DOHH2 (cell line): Measurements from ENCODE around the gene KIAA1614.
A peak's percentile ranks its signal among the peaks of the same experiment; 100 is the strongest.

Source experiments
- H3F3A ChIP-seq: fragments of 200-600 bp; sonication (generic), shearing (Covaris generic); 2 replicates; pipeline ENCODE4 v1.6.0; 2016; ENCODE audit warnings: antibody characterized with exemption, mild to moderate bottlenecking; ENCODE audit not compliant: control insufficient read depth, insufficient read depth
- H3K27ac ChIP-seq: fragments of 200-600 bp; sonication (generic); 2 replicates; pipeline ENCODE4 v1.5.1; 2014; ENCODE audit warnings: low read depth, mild to moderate bottlenecking, low read length, moderate library complexity
- H3K27me3 ChIP-seq: fragments of 200-600 bp; sonication (generic); 2 replicates; pipeline ENCODE4 v1.6.1; 2014; ENCODE audit warnings: mild to moderate bottlenecking, low read length, mixed read lengths; ENCODE audit not compliant: control insufficient read depth
- H3K36me3 ChIP-seq: fragments of 200-600 bp; sonication (generic); 2 replicates; pipeline ENCODE4 v1.6.1; 2014; ENCODE audit warnings: mild to moderate bottlenecking, low read length, moderate library complexity, mixed read lengths; ENCODE audit not compliant: control insufficient read depth
- H3K4me1 ChIP-seq: fragments of 200-600 bp; sonication (generic); 2 replicates; pipeline ENCODE4 v1.6.1; 2014; ENCODE audit warnings: mild to moderate bottlenecking, low read length, mixed read lengths; ENCODE audit not compliant: control insufficient read depth
- H3K4me2 ChIP-seq: fragments of 200-600 bp; sonication (generic); 2 replicates; pipeline ENCODE4 v1.6.0; 2014; ENCODE audit warnings: mild to moderate bottlenecking, low read length, moderate library complexity
- H3K4me3 ChIP-seq: fragments of 200-600 bp; sonication (generic); 2 replicates; pipeline ENCODE4 v1.5.1; 2014; ENCODE audit warnings: mild to moderate bottlenecking, low read length, mixed read lengths
- H3K79me2 ChIP-seq: fragments of 200-600 bp; sonication (generic); 2 replicates; pipeline ENCODE4 v1.6.1; 2014; ENCODE audit warnings: mild to moderate bottlenecking, low read length, mixed read lengths; ENCODE audit not compliant: control insufficient read depth
- H3K9me2 ChIP-seq: fragments of 200-600 bp; sonication (generic); replicated peaks from 2 replicates; pipeline ENCODE4 v1.6.1; 2014; ENCODE audit warnings: mild to moderate bottlenecking, low read length, mixed read lengths; ENCODE audit not compliant: control insufficient read depth
- H3K9me3 ChIP-seq: fragments of 200-600 bp; sonication (generic); 2 replicates; pipeline ENCODE4 v1.6.1; 2014; ENCODE audit warnings: antibody characterized with exemption, low read length, mixed read lengths; ENCODE audit not compliant: control insufficient read depth, insufficient read depth
- H4K20me1 ChIP-seq: fragments of 200-600 bp; sonication (generic); 2 replicates; pipeline ENCODE4 v1.6.0; 2014; ENCODE audit warnings: low read depth, mild to moderate bottlenecking, antibody characterized with exemption, low read length, moderate library complexity; ENCODE audit not compliant: control insufficient read depth, insufficient read depth
- CTCF ChIP-seq: fragments of 200-600 bp; sonication (generic); IDR thresholded peaks from one replicate; pipeline ENCODE4 v1.5.1; 2014; ENCODE audit warnings: antibody characterized with exemption, mild to moderate bottlenecking, low read depth, low read length; ENCODE audit not compliant: poor library complexity, severe bottlenecking
- EZH2phosphoT487 ChIP-seq: fragments of 200-600 bp; sonication (generic); IDR thresholded peaks from 2 replicates; pipeline ENCODE4 v1.6.1; 2017; ENCODE audit warnings: borderline replicate concordance, mild to moderate bottlenecking, antibody characterized with exemption, low read length, moderate library complexity, mixed read lengths

Gene KIAA1614

GRCh38 chr1:180951836-180952656, 39.3 kb downstream of the KIAA1614 start:
- Histone ChIP-seq H3K4me1 (peaks cover 16% of the 10 kb centered on the region), H4K20me1 (no peaks in the 10 kb centered on the region), H3K9me2 (no peaks in the 10 kb centered on the region), H3K27me3 (no peaks in the 10 kb centered on the region), H3K4me2 (no peak overlapping the region), H3K4me3 (no peak overlapping the region), H3K27ac (no peak overlapping the region), H3K9me3 (no peaks in the 10 kb centered on the region), H3F3A (no peaks in the 10 kb centered on the region), H3K36me3 (no peaks in the 10 kb centered on the region), H3K79me2 (no peaks in the 10 kb centered on the region)
- TF ChIP-seq EZH2phosphoT487 (no peak), CTCF (no peak)

GRCh38 chr1:180952657-180953013, 39.9 kb downstream of the KIAA1614 start:
- no peak overlapping the region for H3K4me2 ChIP-seq
- H3K36me3 ChIP-seq = no peaks in the 10 kb centered on the region
- no peak overlapping the region for H3K4me3 ChIP-seq
- no peaks in the 10 kb centered on the region for H3F3A ChIP-seq
- H4K20me1 ChIP-seq = no peaks in the 10 kb centered on the region
- H3K79me2 ChIP-seq = no peaks in the 10 kb centered on the region
- H3K27me3 ChIP-seq = no peaks in the 10 kb centered on the region
- no peaks in the 10 kb centered on the region for H3K9me2 ChIP-seq
- no peak overlapping the region for H3K27ac ChIP-seq
- H3K4me1 ChIP-seq = peaks cover 16% of the 10 kb centered on the region
- no peak for TF ChIP-seq EZH2phosphoT487
- no peak for TF ChIP-seq CTCF
- H3K9me3 ChIP-seq = no peaks in the 10 kb centered on the region

GRCh38 chr1:180953291-180954004, 40.8 kb downstream of the KIAA1614 start:
- H3K36me3 ChIP-seq = no peaks in the 10 kb centered on the region
- peak overlapping the region; percentile 81 for H3K4me3 ChIP-seq
- H3F3A ChIP-seq = no peaks in the 10 kb centered on the region
- H3K79me2 ChIP-seq = no peaks in the 10 kb centered on the region
- peak overlapping the region; percentile 90 for H3K4me2 ChIP-seq
- no peaks in the 10 kb centered on the region for H3K9me2 ChIP-seq
- H3K9me3 ChIP-seq = no peaks in the 10 kb centered on the region
- H3K27me3 ChIP-seq = no peaks in the 10 kb centered on the region
- peaks cover 16% of the 10 kb centered on the region for H3K4me1 ChIP-seq
- H3K27ac ChIP-seq = no peak overlapping the region
- TF ChIP-seq EZH2phosphoT487 = no peak
- TF ChIP-seq CTCF = no peak
- H4K20me1 ChIP-seq = no peaks in the 10 kb centered on the region
